SHP77 treated with DMSO at 0.1 percent for 48 hours (cell line): Measurements from ENCODE around the gene CPA3.

Experiments used
- DNase-seq: peaks from one replicate; lab custom pipeline; 2025; lab: John Stamatoyannopoulos, UW

The CPA3 gene

DNA sequence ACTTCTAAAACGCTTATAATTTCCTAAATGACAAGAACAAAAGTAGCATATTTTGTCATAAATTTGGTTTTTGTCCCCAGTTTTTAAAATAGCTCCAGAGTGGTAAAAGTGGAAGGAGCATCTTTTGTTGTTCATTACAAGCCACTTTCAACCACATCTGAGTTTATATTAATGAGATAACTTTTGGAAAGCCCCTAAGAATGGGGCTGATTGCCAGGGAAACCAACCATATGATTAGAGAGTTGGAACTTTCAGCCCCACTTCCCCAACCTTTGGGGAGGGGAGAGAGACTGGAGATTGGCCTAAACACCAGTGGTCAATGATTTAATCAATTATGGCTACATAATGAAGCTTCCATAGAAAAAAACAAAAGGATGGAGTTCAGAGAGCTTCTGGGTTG, 57.4 kb downstream of the CPA3 start:
- no peak for DNase-seq

DNA sequence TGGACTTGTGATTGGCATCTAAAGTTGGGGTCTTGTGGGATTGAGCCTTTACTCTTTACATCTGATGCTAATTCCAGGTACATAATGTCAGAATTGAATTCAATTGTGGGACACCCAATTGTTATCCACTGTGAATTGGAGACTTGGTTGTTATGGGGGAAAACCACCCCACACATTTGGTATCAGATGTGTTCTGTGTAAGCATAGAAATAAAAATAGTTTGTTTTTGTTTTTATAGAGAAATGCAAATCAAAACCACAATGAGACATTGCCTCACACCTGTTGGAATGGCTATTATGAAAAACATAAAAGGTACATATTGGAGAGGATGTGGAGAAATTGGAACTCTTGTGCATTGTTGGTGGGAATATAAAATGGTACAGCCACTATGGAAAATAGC, 58.5 kb downstream of the CPA3 start:
- no peak for DNase-seq

DNA sequence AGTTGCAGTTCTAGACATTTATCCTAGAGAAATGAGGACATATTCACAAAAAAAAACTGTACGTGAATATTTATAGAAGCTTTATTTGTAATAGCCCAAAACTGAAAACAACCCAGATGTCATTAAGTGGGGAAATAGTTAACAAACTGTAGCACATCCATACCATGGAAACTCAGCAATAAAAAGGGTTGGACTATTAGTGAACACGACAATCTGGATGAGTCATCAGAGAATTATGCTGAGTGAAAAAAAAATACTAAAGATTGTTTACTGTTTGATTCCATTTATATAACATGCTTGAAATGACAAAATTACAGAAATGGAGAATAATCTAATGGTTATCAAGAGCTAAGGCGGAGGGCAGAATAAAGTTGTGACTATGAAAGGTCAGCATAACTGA, 59.5 kb downstream of the CPA3 start:
- DNase-seq, result no peak

DNA sequence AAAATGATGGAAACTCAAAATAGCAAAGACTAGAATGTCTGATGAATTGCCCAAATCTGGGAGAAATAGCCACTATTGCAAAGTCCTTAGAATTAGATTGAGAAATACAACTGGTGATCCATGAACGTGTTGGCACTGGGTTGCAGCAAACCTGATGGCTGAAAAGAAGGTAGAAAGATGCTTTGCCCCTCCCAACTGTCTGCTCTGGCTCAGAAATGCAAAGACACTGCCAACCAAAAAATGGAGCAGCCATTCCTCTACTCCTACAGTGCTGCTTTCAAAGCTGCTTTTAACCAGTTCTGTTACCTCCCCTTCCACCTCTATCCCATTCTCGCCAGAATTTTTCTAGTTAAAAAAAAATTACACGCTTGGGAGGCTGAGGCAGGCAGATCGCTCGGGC, 60.7 kb downstream of the CPA3 start:
- no peak for DNase-seq

DNA sequence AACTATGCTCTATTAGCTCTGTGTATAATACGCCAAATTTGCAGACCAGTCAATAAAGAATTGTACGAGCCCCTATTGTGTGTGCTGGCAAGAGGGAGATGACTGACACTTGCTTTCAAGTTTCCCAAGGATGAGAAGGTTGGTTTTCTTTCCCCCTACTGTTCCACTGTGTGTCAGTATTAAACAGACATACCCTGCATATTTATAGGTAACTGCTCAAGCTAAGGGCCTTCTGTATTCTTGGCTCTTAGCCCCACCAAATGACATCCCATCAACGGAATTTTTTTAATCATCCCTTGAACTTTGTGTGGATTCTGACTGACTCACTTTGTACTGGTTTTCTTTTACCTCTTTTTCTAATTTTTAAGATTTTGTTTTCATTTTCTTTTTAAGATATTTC, 65.7 kb downstream of the CPA3 start:
- no peak for DNase-seq

DNA sequence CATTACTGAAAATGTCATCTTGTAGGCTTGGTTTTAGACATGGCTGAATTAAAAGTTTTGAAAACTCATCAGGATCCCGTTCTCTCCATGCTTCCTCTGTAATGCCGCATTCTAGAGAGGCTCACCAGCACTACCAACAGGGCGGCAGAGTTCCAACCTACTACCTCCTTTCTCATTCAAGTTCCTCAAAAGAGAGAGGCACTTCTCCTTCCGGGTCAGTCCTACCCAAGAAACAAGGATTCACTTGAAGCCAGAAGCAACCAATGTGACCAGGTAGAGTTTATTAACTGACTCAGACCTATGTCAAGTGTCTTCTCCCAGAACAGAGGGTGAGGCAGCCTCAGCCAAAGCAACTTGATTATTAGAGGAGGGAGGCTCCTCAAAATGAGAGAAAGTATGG, 66.5 kb downstream of the CPA3 start:
- no peak for DNase-seq

DNA sequence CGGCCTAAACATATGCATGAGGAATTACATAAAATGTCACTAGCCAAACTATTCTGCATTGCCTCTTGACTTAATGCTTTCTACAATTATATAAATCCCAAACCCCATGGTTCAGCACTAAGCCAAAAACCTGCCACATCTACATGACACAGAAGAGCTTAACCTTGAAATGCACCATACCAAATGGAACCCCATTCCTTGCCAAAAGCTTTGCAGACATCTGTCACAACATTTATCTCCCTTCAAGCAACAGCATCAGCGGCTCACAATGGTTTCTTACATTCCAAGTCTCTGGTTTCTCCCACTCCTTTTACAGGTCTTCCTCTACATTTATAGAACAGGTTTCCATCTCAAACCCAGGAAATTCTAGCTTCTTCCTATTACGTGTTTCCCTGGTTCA, 67.9 kb downstream of the CPA3 start:
- DNase-seq, result no peak

DNA sequence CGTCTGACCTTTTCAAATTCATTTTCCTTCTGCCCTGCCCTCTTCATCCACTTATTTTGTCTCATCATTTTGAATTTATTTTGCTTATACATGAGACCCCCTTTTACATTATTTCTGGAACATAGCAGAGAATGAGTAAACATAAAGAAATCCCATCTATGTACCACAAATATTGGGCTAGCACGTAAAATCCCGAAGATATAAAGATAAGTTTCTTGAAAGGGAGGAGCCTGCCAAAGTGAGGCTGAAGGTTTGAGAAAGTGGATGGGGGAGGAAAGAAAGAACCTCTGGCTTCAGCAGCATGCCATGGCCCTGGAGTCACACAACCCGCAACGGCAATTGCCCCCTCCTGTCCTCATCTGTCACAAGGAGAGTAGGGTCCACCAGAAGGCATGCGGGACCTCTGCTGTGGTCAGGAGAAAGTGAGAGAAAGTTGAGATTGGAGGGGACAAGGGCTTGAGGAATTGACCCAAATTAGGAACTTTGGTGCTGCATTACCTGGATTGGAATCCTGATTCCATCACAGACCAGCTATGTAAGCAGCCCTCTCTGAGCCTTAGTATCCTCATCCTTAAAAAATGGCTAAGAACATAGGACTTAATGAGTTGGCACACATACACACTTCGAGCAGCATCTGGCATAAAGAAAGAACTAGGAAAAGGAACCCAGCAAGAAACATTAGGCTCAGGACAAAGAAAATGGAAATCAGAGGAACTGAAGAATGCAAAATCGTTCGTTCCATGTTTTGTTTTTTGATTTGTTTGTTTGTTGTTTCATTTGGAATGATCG, 72.6 kb downstream of the CPA3 start:
- DNase-seq, result no peak

DNA sequence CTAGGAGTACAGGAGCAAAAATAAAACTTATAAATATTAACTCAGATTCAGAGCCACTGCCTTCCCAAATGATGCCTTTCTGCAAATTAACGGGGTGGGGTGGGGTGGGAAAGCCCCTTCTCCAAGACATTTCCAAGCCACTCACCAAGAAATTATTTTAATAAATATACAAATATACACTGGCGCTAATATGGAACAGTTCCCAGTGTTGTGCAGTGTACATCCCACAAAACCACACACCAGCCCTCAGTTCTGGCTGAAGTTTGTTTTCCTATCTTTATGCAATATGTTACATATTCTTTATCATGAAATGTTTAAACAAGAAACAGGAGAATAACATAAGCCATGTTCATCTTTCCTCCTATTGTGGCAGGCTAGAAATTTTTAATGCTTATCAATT, 73.2 kb downstream of the CPA3 start:
- no peak for DNase-seq

DNA sequence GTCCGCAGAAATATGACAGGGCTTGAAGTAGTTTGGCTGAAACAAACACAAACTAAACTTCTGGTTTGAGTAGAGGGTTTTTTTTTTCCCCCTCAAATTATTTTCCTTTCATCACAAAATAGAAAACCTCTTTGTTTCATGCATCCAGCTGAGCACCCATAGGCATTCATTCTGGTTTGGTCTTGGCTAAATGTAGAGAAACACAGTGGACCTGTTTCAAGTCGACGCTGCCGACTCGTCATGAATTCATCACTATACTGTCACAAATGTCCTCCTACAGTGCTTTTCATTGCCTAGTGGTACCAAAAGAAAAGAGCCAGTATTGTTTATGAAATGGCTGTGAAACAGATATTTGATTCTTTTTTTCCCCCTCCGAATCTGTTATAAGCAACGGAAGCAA, 73.8 kb downstream of the CPA3 start:
- no peak for DNase-seq

DNA sequence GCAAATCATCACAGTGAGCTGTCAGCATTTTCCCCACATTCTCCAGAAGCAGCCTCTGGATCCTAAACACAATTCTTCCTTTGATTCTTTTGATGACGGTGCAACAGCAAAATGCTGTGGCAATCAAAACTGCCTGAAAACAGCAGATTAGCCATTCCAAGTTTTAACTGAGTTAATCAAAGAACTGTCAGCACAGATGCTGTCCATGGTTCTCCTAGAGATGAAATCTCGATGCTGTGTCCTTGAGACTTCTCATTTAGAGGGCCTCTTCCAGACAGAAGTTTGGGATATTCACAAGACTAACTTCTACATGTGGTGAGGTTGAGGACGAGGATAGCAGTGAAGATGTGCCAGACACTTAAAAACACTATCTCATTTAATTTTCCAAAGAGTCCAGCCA, 75.9 kb downstream of the CPA3 start:
- no peak for DNase-seq

DNA sequence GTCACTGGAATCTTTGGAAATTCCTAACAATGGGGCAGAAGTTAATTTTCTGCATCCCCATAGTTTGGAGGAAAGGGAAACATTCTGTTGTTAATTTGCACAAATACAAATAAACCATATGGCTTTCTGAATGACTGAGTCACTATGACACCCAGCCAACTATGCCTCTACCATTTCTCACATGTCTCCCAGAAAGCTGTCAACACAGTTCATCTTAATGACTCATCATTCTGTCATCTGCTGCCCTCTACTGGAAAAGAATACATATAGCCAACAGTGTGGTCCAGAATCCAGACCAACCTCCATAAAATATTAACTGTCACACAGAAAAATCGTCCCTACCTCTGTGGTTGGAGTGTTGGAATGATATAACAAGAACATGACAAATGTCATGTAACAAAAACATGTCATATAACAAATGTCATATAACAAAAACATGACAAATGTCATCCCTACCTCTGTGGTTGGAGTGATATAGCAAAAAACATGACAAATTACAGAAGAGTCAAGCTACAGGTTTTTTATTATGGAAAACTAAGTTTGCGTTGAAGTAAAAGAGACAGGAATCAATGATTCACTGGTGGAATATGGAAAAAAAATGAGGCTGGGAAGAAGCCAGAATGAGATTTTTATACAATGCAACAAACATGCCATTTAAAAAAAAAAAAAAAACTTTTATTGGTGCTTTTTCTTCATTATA, 78.6 kb downstream of the CPA3 start:
- DNase-seq, result peak; percentile 88

DNA sequence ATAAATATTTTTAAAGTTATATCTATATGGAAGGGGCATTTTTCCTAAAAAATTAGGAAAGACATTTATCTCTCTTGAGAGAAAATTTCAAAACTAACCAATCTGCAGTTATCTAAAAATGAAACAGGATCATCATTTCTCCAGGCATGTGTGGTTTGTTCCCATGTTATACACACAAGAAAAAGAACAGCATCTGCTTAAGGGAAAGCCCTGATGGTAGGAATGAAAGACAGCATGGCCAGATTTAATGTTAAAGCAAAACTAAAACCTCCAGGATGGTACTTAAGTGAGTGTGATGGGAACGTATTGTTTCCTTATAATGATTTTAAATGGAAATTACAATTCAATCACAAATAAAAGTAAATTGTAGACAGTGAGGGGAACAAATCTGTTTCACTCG, 80.0 kb downstream of the CPA3 start:
- no peak for DNase-seq
